Measurements from ENCODE around the gene PRTG. TPM values are rescaled to one million over a fixed set of nuclear protein-coding genes. Genes with fewer than 3 reads are reported as not detected.

PRTG gene
- total and polyA plus RNA-seq, 3 experiments from 2014 or later = not detected

GRCh38 chr15:55588070-55588814 lies 154.7 kb downstream of the PRTG start, which contains the start of gene PYGO1:
PYGO1 (minus strand) TSS chr15:55588345; CDS start chr15:55587883, 462 bp downstream.
- H3K36me3 ChIP-seq (ENCODE audit: insufficient read depth, low read length) = no peaks in the 10 kb centered on the region
- H3K36me3 Mint-ChIP-seq = peaks cover 0 to 1% (median 0%) of the 10 kb centered on the region in 3 donors

GRCh38 chr15:55587321-55588069 lies 155.5 kb downstream of the PRTG start:
- no peak overlapping the region for H3K27ac ChIP-seq (ENCODE audit: low read depth, low read length)
- H3K9me3 Mint-ChIP-seq = peaks cover 0 to 5% (median 0%) of the 10 kb centered on the region in 5 donors
- no peak overlapping the region for H3K27ac Mint-ChIP-seq
- H3K9me3 ChIP-seq (ENCODE audit: low read length) = no peaks in the 10 kb centered on the region
- peak overlapping the region in 6 of 7 donors; percentile 47 to 64 (median 60) for H3K4me3 Mint-ChIP-seq
- H3K27me3 Mint-ChIP-seq = peaks cover 44 to 46% of the 10 kb centered on the region in 2 donors
- H3K4me1 ChIP-seq (ENCODE audit: insufficient read depth, low read length) = no peaks in the 10 kb centered on the region
- POLR2A ChIA-PET = no interaction called here
- H3K27me3 ChIP-seq (ENCODE audit: insufficient read depth, low read length, poor library complexity, severe bottlenecking) = peaks cover 29% of the 10 kb centered on the region
- H3K4me1 Mint-ChIP-seq = peaks cover 0 to 7% (median 0%) of the 10 kb centered on the region in 3 donors
- H3K36me3 Mint-ChIP-seq = peaks cover 0 to 1% (median 0%) of the 10 kb centered on the region in 3 donors
- H3K36me3 ChIP-seq (ENCODE audit: insufficient read depth, low read length) = no peaks in the 10 kb centered on the region
- CTCF ChIA-PET = no interaction called here
- no peak overlapping the region for H3K4me3 ChIP-seq (ENCODE audit: low read length)
- peak in 1 of 5 donors; percentile 3 for DNase-seq

More at GRCh38 chr15:55588070-55588814, 154.7 kb downstream of the PRTG start, which contains the start of gene PYGO1:
- Histone ChIP-seq H3K4me3 (ENCODE audit: low read length) (no peak within 1 kb of the TSS), H3K9me3 (ENCODE audit: low read length) (no peaks in the 10 kb centered on the region), H3K4me1 (ENCODE audit: insufficient read depth, low read length) (no peaks in the 10 kb centered on the region), H3K27me3 (ENCODE audit: insufficient read depth, low read length, poor library complexity, severe bottlenecking) (peaks cover 29% of the 10 kb centered on the region), H3K27ac (ENCODE audit: low read depth, low read length) (no peak within 1 kb of the TSS)
- Mint-ChIP-seq H3K9me3 (peaks cover 0 to 5% (median 0%) of the 10 kb centered on the region in 5 donors), H3K27me3 (peaks cover 40 to 46% of the 10 kb centered on the region in 2 donors), H3K27ac (no peak within 1 kb of the TSS), H3K4me3 (peak within 1 kb of the TSS; percentile 52 to 78 (median 72)), H3K4me1 (peaks cover 0 to 7% (median 0%) of the 10 kb centered on the region in 3 donors)
- POLR2A ChIA-PET = no interaction called here
- CTCF ChIA-PET = no interaction called here
- DNase-seq = peak in 3 of 5 donors; percentile 3 to 7 (median 7)

- CTCF ChIA-PET = no interaction called here
- peaks cover 0 to 1% (median 0%) of the 10 kb centered on the region in 3 donors for H3K36me3 Mint-ChIP-seq
- no peak overlapping the region for H3K27ac ChIP-seq (ENCODE audit: low read depth, low read length)
Observed at GRCh38 chr15:55586808-55587207, 156.1 kb downstream of the PRTG start.

DNA sequence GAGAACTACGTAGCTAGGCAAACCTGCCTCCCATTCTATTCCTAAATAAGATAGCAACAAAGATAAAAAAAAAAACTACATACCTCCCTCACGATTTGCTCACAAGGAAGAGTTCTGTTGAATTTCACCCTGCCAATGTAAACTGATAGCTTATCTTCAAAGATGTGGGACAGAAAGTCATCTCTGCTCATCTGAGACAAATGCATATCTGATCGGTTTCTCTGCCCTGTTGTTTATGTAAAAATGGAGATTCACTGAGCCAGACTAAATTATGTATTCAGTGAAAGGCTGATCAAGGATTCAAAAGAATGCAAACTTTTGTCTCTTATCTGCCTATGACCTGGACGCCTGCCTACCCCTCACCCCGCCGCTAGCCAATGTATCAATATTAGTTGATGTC lies 166.0 kb downstream of the PRTG start:
- Histone ChIP-seq H3K36me3 (ENCODE audit: insufficient read depth, low read length) (no peaks in the 10 kb centered on the region), H3K9me3 (ENCODE audit: low read length) (no peaks in the 10 kb centered on the region), H3K4me1 (ENCODE audit: insufficient read depth, low read length) (no peaks in the 10 kb centered on the region), H3K4me3 (ENCODE audit: low read length) (no peak overlapping the region), H3K27me3 (ENCODE audit: insufficient read depth, low read length, poor library complexity, severe bottlenecking) (no peaks in the 10 kb centered on the region), H3K27ac (ENCODE audit: low read depth, low read length) (no peak overlapping the region)
- Mint-ChIP-seq H3K4me3 (no peak overlapping the region), H3K27me3 (peaks cover 11 to 52% of the 10 kb centered on the region in 2 donors), H3K36me3 (no peaks in the 10 kb centered on the region), H3K27ac (no peak overlapping the region), H3K4me1 (no peaks in the 10 kb centered on the region), H3K9me3 (peaks cover 0 to 2% (median 0%) of the 10 kb centered on the region in 5 donors)
- CTCF ChIA-PET = no interaction called here
- POLR2A ChIA-PET = interaction anchor here (0.6 kb wide), 1 partner anchor 851 kb away, joined by 4 read pairs; no protein-coding TSS in a partner anchor
- DNase-seq = no peak

More at GRCh38 chr15:55586808-55587207, 156.1 kb downstream of the PRTG start:
- no peaks in the 10 kb centered on the region for H3K9me3 ChIP-seq (ENCODE audit: low read length)
- Mint-ChIP-seq H3K27ac (no peak overlapping the region), H3K4me1 (peaks cover 0 to 7% (median 0%) of the 10 kb centered on the region in 3 donors), H3K9me3 (peaks cover 0 to 5% (median 0%) of the 10 kb centered on the region in 5 donors), H3K27me3 (peaks cover 46 to 48% of the 10 kb centered on the region in 2 donors), H3K4me3 (no peak overlapping the region)
- POLR2A ChIA-PET = no interaction called here
- H3K4me3 ChIP-seq (ENCODE audit: low read length) = no peak overlapping the region
- no peaks in the 10 kb centered on the region for H3K4me1 ChIP-seq (ENCODE audit: insufficient read depth, low read length)
- DNase-seq = no peak
- H3K27me3 ChIP-seq (ENCODE audit: insufficient read depth, low read length, poor library complexity, severe bottlenecking) = peaks cover 29% of the 10 kb centered on the region
- H3K36me3 ChIP-seq (ENCODE audit: insufficient read depth, low read length) = no peaks in the 10 kb centered on the region

DNA sequence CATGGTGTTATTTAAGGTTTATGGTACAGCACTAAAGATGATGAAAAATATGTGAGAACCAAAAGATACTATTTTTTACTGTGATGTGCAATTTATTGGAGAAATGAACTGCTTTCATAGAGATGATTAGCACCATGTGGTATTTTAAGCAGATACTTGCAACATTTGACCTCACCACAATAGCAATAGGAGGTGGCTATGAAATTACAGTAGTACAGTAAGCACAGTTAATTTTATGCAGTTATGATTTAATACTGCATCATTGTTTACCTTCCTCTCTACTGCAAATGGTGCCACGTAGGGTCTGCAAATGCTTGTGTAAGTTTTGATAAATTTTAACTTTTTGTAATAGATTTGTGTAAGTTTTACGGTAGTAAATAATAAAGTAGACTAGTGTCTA lies 168.9 kb downstream of the PRTG start:
- ChIA-PET CTCF (no interaction called here), POLR2A (no interaction called here)
- H3K27ac ChIP-seq (ENCODE audit: low read depth, low read length) = no peak overlapping the region
- no peaks in the 10 kb centered on the region for H3K4me1 ChIP-seq (ENCODE audit: insufficient read depth, low read length)
- no peaks in the 10 kb centered on the region for H3K9me3 ChIP-seq (ENCODE audit: low read length)
- no peak overlapping the region for H3K27ac Mint-ChIP-seq
- H3K36me3 Mint-ChIP-seq = no peaks in the 10 kb centered on the region
- H3K36me3 ChIP-seq (ENCODE audit: insufficient read depth, low read length) = no peaks in the 10 kb centered on the region
- H3K4me3 Mint-ChIP-seq = no peak overlapping the region
- H3K9me3 Mint-ChIP-seq = peaks cover 0 to 2% (median 1%) of the 10 kb centered on the region in 5 donors
- no peak overlapping the region for H3K4me3 ChIP-seq (ENCODE audit: low read length)
- no peaks in the 10 kb centered on the region for H3K4me1 Mint-ChIP-seq
- peaks cover 15 to 58% of the 10 kb centered on the region in 2 donors for H3K27me3 Mint-ChIP-seq
- no peaks in the 10 kb centered on the region for H3K27me3 ChIP-seq (ENCODE audit: insufficient read depth, low read length, poor library complexity, severe bottlenecking)
- no peak for DNase-seq

- Histone ChIP-seq H3K27me3 (ENCODE audit: insufficient read depth, low read length, poor library complexity, severe bottlenecking) (no peaks in the 10 kb centered on the region), H3K27ac (ENCODE audit: low read depth, low read length) (no peak overlapping the region), H3K36me3 (ENCODE audit: insufficient read depth, low read length) (no peaks in the 10 kb centered on the region), H3K9me3 (ENCODE audit: low read length) (no peaks in the 10 kb centered on the region), H3K4me3 (ENCODE audit: low read length) (no peak overlapping the region), H3K4me1 (ENCODE audit: insufficient read depth, low read length) (no peaks in the 10 kb centered on the region)
- ChIA-PET CTCF (no interaction called here), POLR2A (no interaction called here)
- Mint-ChIP-seq H3K9me3 (peaks cover 0 to 2% (median 1%) of the 10 kb centered on the region in 5 donors), H3K4me1 (no peaks in the 10 kb centered on the region), H3K4me3 (peak overlapping the region in 1 of 7 donors; percentile 71), H3K27ac (no peak overlapping the region), H3K36me3 (no peaks in the 10 kb centered on the region), H3K27me3 (peaks cover 20 to 55% of the 10 kb centered on the region in 2 donors)
- no peak for DNase-seq
Observed at GRCh38 chr15:55573224-55573623, 169.7 kb downstream of the PRTG start.

DNA sequence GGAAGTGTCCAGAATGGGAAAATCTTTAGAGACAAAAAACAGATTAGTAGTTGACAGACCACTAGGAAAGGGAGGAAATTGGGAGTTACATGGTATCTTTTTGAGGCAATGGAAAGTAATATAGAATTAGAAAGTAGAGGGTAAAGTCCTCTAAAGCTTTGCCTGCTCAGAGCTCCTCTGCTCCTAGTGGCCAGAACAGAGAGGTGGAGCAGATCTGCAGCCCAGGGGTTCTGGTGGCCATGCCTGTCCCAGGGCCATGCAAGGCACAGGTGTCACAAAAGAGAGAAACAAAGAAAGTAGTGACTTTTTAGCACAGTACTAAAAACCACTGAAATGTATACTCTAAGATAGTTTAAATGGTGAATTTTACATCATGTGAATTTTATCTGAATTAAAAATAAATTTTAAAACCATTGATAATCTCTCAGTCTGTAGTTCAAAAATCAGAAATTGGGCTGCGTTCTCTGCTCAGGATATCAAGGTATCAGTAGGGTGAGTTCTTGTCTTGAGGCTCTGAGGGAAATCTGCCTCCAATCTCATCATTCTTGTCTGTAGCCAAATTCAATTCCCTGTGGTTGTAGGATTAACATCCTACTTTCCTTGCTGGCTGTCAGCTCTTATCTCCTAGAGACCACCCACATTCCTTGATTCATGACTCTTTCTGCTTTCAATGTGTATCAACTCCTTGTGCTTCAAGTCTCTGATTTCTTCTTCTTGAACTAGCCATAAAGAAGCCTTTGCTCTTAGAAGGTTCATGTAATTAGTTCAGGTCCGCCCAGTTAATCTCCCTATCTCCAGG lies 178.4 kb downstream of the PRTG start:
- Mint-ChIP-seq H3K27me3 (peaks cover 7 to 9% of the 10 kb centered on the region in 2 donors), H3K4me1 (no peaks in the 10 kb centered on the region), H3K4me3 (no peak overlapping the region), H3K36me3 (peaks cover 0 to 5% (median 0%) of the 10 kb centered on the region in 3 donors), H3K27ac (no peak overlapping the region), H3K9me3 (peaks cover 8 to 21% (median 9%) of the 10 kb centered on the region in 5 donors)
- Histone ChIP-seq H3K4me1 (ENCODE audit: insufficient read depth, low read length) (no peaks in the 10 kb centered on the region), H3K27ac (ENCODE audit: low read depth, low read length) (no peak overlapping the region), H3K36me3 (ENCODE audit: insufficient read depth, low read length) (no peaks in the 10 kb centered on the region), H3K4me3 (ENCODE audit: low read length) (no peak overlapping the region), H3K27me3 (ENCODE audit: insufficient read depth, low read length, poor library complexity, severe bottlenecking) (no peaks in the 10 kb centered on the region), H3K9me3 (ENCODE audit: low read length) (no peaks in the 10 kb centered on the region)
- ChIA-PET CTCF (no interaction called here), POLR2A (no interaction called here)
- DNase-seq = no peak

Data from CD8-positive, alpha-beta memory T cell (primary cell).